ENCODE results near the gene PLD1.

GRCh38 chr3:171828902-171829770 is 18.9 kb upstream of the PLD1 start:
- TF ChIP-seq POLR2AphosphoS5 (IDR thresholded peaks at IDR 0.05), result no peak
- TF ChIP-seq, protein P1, sequence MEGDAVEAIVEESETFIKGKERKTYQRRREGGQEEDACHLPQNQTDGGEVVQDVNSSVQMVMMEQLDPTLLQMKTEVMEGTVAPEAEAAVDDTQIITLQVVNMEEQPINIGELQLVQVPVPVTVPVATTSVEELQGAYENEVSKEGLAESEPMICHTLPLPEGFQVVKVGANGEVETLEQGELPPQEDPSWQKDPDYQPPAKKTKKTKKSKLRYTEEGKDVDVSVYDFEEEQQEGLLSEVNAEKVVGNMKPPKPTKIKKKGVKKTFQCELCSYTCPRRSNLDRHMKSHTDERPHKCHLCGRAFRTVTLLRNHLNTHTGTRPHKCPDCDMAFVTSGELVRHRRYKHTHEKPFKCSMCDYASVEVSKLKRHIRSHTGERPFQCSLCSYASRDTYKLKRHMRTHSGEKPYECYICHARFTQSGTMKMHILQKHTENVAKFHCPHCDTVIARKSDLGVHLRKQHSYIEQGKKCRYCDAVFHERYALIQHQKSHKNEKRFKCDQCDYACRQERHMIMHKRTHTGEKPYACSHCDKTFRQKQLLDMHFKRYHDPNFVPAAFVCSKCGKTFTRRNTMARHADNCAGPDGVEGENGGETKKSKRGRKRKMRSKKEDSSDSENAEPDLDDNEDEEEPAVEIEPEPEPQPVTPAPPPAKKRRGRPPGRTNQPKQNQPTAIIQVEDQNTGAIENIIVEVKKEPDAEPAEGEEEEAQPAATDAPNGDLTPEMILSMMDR (IDR thresholded peaks at IDR 0.05), result no peak
